KBM-7 (cell line): ENCODE measurements around the gene ARMCX5.
A peak's percentile ranks its signal among the peaks of the same experiment; 100 is the strongest.

Experiments used
- DNase-seq: peaks from one replicate; pipeline ENCODE4 v3.0.0-alpha.2; 2015
- in situ Hi-C: fragments of 300-500 bp; cut with MboI; formaldehyde crosslinking; loops from 2 replicates; pipeline ENCODE4 v1.14.3; 2020; ENCODE audit warnings: low sequenced_read_pairs, low pct_unique_long_range_greater_than_20kb, mixed read lengths

ARMCX5 gene

GRCh38 chrX:102599084-102599950 is at the start of gene ARMCX5:
Gene ARMCX5 (plus strand): TSS chrX:102599515. CDS start chrX:102602142, 2,627 bp downstream.
- DNase-seq, result peak; percentile 95
- in situ Hi-C loops, result no loop called here

GRCh38 chrX:102558607-102559006 is 40.7 kb upstream of the ARMCX5 start:
- no peak for DNase-seq
- in situ Hi-C loops, result no loop called here

GRCh38 chrX:102560423-102561068 is 38.8 kb upstream of the ARMCX5 start:
- peak; percentile 9 for DNase-seq
- in situ Hi-C loops, result no loop called here

GRCh38 chrX:102580891-102581290 is 18.4 kb upstream of the ARMCX5 start:
- peak; percentile 81 for DNase-seq
- in situ Hi-C loops, result no loop called here

- no peak for DNase-seq
- in situ Hi-C loops, result no loop called here
These were observed 5.9 kb upstream of the ARMCX5 start for GRCh38 chrX:102593367-102593766.

GRCh38 chrX:102599951-102600579 is 750 bp downstream of the ARMCX5 start:
- in situ Hi-C loops, result no loop called here
- DNase-seq, result peak; percentile 46

- in situ Hi-C loops, result no loop called here
- peak; percentile 11 for DNase-seq
These were observed 5.0 kb downstream of the ARMCX5 start for GRCh38 chrX:102604327-102604726.

- no peak for DNase-seq
- in situ Hi-C loops, result no loop called here
These were observed 6.8 kb downstream of the ARMCX5 start for GRCh38 chrX:102606115-102606514.

- no peak for DNase-seq
- in situ Hi-C loops, result no loop called here
These were observed 11.6 kb downstream of the ARMCX5 start for GRCh38 chrX:102610905-102611304.

- DNase-seq, result no peak
- in situ Hi-C loops, result no loop called here
These were observed 24.8 kb downstream of the ARMCX5 start for GRCh38 chrX:102624105-102624504.

GRCh38 chrX:102627640-102628039 is 28.3 kb downstream of the ARMCX5 start:
- DNase-seq, result no peak
- in situ Hi-C loops, result no loop called here

- no peak for DNase-seq
- in situ Hi-C loops, result no loop called here
These were observed 38.2 kb downstream of the ARMCX5 start for GRCh38 chrX:102637561-102637960.

- in situ Hi-C loops, result no loop called here
These were observed 51.6 kb downstream of the ARMCX5 start for GRCh38 chrX:102650903-102651241.

GRCh38 chrX:102651242-102652011 is 52.1 kb downstream of the ARMCX5 start, which contains the start of gene GPRASP1:
Gene GPRASP1 (plus strand): TSS chrX:102651483. CDS start chrX:102653914, 2,431 bp downstream.
- in situ Hi-C loops, result no loop called here
- DNase-seq, result no peak

More at GRCh38 chrX:102650903-102651241, 51.6 kb downstream of the ARMCX5 start:
- DNase-seq, result no peak

- no peak for DNase-seq
- in situ Hi-C loops, result no loop called here
These were observed 52.8 kb downstream of the ARMCX5 start for GRCh38 chrX:102652031-102652688.
